GM08714 (cell line): ENCODE data around the gene NMRK1.

Source experiments
- H3K4me3 ChIP-seq: fragments of 200-500 bp; sonication (Bioruptor generic); 2 replicates; pipeline ENCODE4 v1.5.1; 2014; ENCODE audit warnings: mild to moderate bottlenecking, low read length, inconsistent platforms
- ZNF274 ChIP-seq: IDR thresholded peaks from 2 replicates; pipeline ENCODE4 v1.6.1; 2012; ENCODE audit warnings: mild to moderate bottlenecking, low read depth, low read length

The NMRK1 gene

DNA sequence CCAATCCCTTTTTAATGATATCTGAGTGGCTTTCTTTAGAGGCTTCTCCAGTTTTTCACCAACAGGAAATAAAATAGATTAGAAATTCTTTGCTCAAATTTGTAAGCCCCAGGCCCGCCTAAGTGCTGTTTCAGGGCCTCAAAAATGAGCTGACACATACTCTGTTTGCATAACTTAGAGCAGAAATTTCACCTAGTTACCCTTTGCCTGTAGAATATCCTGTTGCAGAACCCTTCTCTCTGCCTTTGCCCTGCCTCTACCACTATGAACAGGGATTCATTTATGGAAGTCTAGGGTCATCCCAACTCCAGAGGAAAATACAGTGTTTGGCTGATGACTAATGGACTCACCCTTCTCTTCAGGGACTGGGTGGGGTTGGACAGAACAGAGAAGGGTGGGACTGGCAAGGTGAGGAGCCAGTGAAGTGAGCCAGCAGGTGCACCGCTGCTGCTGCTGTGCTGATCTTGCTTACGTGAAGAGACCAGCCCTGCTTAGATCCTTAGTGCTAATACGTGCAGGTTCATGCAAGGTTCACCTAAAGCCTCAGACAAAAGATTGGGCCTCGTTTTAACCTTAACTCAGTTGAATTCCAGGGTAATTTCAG lies 23.2 kb upstream of the NMRK1 start:
- H3K4me3 ChIP-seq, result no peak overlapping the region
- no peak for TF ChIP-seq ZNF274

- no peak overlapping the region for H3K4me3 ChIP-seq
- TF ChIP-seq ZNF274, result no peak
Measured at GRCh38 chr9:75109210-75109839, 21.4 kb upstream of the NMRK1 start.

DNA sequence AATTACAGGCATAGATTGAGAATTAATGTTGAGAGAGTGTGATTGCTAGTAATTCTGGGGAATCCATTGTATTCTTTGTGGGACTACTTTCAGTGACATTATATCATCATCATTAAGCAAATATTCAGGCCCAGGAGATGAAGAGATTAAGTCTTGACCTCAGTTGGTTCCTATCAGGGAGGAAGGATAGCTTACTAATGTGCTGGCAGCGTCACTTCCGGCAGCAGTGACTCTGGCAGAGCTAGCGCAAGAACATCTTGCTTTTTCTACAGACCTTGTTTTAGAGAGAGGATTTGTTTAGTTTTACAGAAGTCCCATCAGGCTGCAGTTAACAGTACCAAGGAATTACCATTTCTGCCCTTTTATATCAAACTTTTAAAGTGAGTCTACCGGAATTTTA lies 20.6 kb upstream of the NMRK1 start:
- TF ChIP-seq ZNF274, result no peak
- no peak overlapping the region for H3K4me3 ChIP-seq

DNA sequence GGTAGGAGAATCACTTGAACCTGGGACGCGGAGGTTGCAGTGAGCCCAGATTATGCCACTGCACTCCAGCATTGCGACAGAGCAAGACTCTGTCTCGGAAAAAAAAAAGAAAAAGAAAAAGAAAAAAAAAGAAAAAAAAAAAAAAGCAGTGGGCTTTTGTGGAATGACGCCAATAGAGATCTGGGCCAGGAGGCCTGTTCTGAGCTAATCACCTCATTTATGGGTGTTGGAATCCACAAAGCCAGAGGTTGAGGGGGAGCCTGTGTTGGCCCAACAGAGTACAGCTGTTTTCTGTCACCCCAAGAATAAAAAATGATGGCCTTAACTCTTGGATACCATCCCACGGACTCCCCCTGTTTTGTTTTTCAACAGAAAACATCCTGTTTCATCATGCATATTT lies 18.9 kb upstream of the NMRK1 start:
- no peak for TF ChIP-seq ZNF274
- H3K4me3 ChIP-seq, result no peak overlapping the region

DNA sequence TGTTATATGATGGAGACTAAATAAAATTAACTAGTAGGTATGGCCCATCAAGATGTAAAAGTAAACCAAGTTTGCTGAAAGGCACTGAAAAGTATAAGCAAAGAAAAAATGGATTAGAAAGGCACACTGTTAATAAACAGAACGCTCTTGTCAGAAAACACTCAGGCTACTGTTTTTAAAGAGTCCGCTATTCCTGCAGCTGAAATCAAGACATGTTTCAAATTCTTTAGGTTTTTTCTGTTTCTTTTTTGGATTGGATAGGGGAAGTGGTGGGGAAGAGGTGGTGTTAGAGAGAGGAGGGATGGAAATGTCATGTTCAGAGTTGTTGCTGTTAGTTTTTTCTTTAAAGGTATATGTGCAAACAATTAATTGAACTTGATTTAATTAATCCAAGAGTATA lies 17.9 kb upstream of the NMRK1 start:
- H3K4me3 ChIP-seq, result no peak overlapping the region
- TF ChIP-seq ZNF274, result no peak

GRCh38 chr9:75105019-75105540 lies 17.1 kb upstream of the NMRK1 start:
- H3K4me3 ChIP-seq, result no peak overlapping the region
- no peak for TF ChIP-seq ZNF274

DNA sequence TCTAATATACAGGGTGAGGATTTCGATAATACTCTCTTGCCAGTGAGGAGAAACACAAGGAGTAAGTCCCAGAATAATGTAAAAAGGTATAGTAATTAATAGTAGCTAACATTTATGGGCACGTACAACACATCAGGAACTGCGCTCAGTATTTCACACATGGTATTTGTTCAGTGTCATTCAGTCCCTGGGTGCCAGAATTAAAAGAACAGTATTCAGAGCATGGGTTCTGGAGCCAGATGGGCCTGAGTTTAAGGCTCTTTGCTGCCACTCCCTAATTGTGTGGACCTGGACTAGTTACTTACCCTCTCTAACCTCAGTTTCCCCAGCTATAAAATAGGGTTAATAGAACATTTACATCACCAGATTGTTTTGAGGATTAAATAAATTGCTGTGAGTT lies 16.7 kb upstream of the NMRK1 start:
- H3K4me3 ChIP-seq, result no peak overlapping the region
- no peak for TF ChIP-seq ZNF274

DNA sequence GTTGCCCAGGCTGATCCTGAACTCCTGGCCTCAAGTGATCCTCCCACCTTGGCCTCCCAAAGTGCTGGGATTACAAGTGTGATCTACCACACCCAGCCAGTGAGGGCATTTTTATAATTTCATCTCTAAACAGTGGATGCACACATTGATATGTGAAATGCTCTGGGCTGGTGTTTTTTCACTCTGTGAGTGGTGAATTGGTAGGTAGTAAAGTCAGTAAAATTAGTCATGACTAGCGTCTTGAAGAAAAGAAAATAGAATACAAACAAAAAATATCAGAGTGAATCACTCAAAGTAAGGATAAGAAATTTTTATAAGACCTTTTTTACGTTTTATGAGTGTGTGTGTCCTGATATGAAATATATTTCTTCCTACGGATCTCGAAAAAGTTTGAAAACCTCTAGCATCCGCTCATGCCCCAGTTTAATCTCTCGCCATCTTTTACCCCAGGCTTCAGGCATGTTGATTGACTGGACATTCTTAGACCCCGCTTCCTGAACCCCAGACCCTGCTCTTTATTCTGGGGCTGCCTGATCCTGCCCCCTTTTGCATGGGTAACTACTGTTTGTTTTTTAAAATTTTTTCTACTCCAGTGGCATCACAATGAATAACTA lies 14.3 kb upstream of the NMRK1 start:
- no peak overlapping the region for H3K4me3 ChIP-seq
- TF ChIP-seq ZNF274, result no peak

- no peak for TF ChIP-seq ZNF274
- H3K4me3 ChIP-seq, result no peak overlapping the region
Measured at GRCh38 chr9:75101004-75101588, 13.1 kb upstream of the NMRK1 start.

DNA sequence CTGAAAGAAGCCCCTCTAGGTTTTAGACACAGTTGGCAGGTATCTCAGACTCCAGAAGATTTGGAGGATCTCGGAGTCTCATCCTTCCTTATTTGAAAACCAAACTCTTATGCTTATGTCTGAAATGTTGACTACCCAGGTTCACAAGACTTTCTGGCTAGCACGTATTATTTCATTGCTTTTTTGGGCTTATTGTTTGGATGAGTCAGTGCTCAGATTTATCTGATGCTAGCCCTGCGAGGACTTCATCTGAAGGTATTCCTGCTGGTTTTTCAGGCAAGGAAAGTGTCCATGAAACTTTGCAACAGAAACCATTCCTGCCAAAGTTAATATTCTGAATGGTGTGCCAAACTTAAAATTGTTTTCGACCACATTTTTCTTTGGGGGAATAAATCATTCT lies 8.8 kb upstream of the NMRK1 start:
- no peak overlapping the region for H3K4me3 ChIP-seq
- TF ChIP-seq ZNF274, result no peak

DNA sequence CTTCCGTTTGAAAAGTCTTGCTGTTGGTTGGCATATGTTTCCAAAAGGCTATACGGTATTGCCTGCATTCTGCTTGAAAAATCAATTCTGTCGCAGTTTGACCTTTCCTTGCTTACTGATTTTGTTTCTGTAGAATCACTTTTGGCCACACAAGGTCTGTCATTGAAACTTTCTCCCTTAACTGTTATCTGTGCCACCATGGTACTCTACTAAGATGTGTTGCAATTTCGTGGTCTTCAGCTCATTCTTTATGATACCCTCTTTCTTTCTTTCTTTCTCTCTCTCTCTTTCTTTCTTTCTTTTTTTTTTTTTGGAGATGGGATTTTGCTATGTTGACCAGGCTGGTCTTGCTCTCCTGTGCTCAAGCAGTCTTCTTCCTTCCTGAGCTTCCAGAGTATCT lies 4.8 kb upstream of the NMRK1 start:
- H3K4me3 ChIP-seq, result no peak overlapping the region

DNA sequence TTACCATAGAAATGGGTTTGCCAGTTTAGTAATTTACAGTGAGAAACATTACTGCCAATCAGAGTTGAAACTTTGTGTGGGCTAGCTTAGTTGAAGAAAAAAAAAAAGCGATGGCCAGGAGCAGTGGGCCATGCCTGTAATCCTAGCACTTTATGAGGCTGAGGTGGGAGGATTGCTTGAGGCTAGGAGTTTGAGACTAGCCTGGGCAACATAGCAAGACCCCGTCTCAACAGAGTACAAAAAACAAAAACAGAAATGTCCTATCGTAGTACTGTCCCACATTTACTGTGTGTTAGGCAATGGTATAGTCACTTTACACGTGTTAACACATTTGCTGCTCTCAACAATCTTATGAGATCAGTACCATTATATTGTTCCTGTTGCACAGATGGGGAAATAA lies 2.6 kb upstream of the NMRK1 start:
- TF ChIP-seq ZNF274, result no peak
- no peak overlapping the region for H3K4me3 ChIP-seq

More for the DNA sequence above, 4.8 kb upstream of the NMRK1 start:
- no peak for TF ChIP-seq ZNF274

- peak overlapping the region; percentile 91 for H3K4me3 ChIP-seq
- TF ChIP-seq ZNF274, result no peak
Measured at GRCh38 chr9:75089373-75089766, 1.4 kb upstream of the NMRK1 start.

- no peak for TF ChIP-seq ZNF274
- peak overlapping the region; percentile 91 for H3K4me3 ChIP-seq
Measured at GRCh38 chr9:75088646-75089372, 854 bp upstream of the NMRK1 start.
